Dermis microvascular lymphatic vessel endothelial cell (primary cell): ENCODE data around the gene CBFA2T3. TPM values are rescaled to one million over a fixed set of nuclear protein-coding genes. Genes with fewer than 3 reads are reported as not detected.
"Not testable (repeated sequence)": the region's sequence is repeated elsewhere in the genome, so short reads cannot be mapped to it uniquely, and the experiment has no call there.

Source experiments
- DNase-seq, 2 donors: peaks; one replicate each; pipeline versions ENCODE4 v3.0.0 to v3.0.0-alpha.2; 2010; ENCODE audit warnings: low read depth in 2 of 2
- total RNA-seq: library from RNA; depleted of rRNA; stranded (reverse); fragments of >200 nt; gene quantifications from 2 replicates; pipeline ENCODE4 v1.2.1, GENCODE V29; 2014

CBFA2T3 gene
- under 0.01 TPM in 1 of 2 replicates, not detected in the other for total RNA-seq

GRCh38 chr16:88977018-88977811, at the start of gene CBFA2T3:
TSS of gene CBFA2T3 (minus strand) at chr16:88977207. CDS start at chr16:88976807, 400 bp downstream.
- DNase-seq: peak; percentile 80 to 88

- no peak for DNase-seq
Observed at GRCh38 chr16:89026121-89026612, 49.2 kb upstream of the CBFA2T3 start.

GRCh38 chr16:89025636-89026035, 48.6 kb upstream of the CBFA2T3 start:
- DNase-seq: no peak

- DNase-seq: no peak
Observed at GRCh38 chr16:89024546-89025060, 47.6 kb upstream of the CBFA2T3 start.

GRCh38 chr16:89023621-89024511, 46.9 kb upstream of the CBFA2T3 start:
- DNase-seq: no peak

GRCh38 chr16:89023151-89023551, 46.1 kb upstream of the CBFA2T3 start:
- DNase-seq: no peak

- DNase-seq: no peak
Observed at GRCh38 chr16:89022051-89022836, 45.2 kb upstream of the CBFA2T3 start.

GRCh38 chr16:89020925-89021595, 44.1 kb upstream of the CBFA2T3 start:
- DNase-seq: no peak

GRCh38 chr16:89020068-89020924, 43.3 kb upstream of the CBFA2T3 start:
- DNase-seq: no peak

GRCh38 chr16:89019511-89019910, 42.5 kb upstream of the CBFA2T3 start:
- DNase-seq: no peak

GRCh38 chr16:89018282-89019158, 41.5 kb upstream of the CBFA2T3 start:
- DNase-seq: no peak

GRCh38 chr16:89017543-89018281, 40.7 kb upstream of the CBFA2T3 start:
- DNase-seq: no peak

GRCh38 chr16:89016561-89016960, 39.6 kb upstream of the CBFA2T3 start:
- not testable (repeated sequence) for DNase-seq

- no peak for DNase-seq
Observed at GRCh38 chr16:89015271-89015859, 38.4 kb upstream of the CBFA2T3 start.

- no peak for DNase-seq
Observed at GRCh38 chr16:89014403-89015230, 37.6 kb upstream of the CBFA2T3 start.

GRCh38 chr16:89013692-89014402, 36.8 kb upstream of the CBFA2T3 start:
- DNase-seq: no peak
